ENCODE results near the gene CH25H. TPM values are rescaled to one million over a fixed set of nuclear protein-coding genes. Genes with fewer than 3 reads are reported as not detected.

CH25H gene
- total RNA-seq, 3 donors from 2014 or later = 0.16 to 6.0 (median 2.0) TPM

DNA sequence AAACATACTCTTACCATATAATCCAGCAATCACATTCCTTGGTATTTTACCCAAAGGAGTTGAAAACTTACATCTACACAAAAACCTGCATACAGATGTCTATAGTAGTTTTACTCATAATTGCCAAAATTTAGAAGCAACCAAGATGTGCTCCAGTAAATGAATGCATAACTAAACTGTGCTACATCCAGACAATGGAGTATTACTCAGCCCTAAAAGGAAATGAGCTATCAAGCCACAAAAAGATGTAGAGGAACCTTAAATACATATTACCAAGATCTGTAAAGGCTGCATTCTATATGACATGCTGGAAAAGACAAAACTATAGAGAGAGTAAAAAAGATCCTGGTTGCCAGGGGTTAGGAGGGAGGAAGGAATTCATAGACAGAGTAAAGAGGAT, 21.8 kb upstream of the CH25H start:
- TF ChIP-seq POLR2AphosphoS5 (IDR thresholded peaks at IDR 0.05) (no peak), POLR2A (IDR thresholded peaks at IDR 0.05) (no peak)
- TF ChIP-seq, protein P1, sequence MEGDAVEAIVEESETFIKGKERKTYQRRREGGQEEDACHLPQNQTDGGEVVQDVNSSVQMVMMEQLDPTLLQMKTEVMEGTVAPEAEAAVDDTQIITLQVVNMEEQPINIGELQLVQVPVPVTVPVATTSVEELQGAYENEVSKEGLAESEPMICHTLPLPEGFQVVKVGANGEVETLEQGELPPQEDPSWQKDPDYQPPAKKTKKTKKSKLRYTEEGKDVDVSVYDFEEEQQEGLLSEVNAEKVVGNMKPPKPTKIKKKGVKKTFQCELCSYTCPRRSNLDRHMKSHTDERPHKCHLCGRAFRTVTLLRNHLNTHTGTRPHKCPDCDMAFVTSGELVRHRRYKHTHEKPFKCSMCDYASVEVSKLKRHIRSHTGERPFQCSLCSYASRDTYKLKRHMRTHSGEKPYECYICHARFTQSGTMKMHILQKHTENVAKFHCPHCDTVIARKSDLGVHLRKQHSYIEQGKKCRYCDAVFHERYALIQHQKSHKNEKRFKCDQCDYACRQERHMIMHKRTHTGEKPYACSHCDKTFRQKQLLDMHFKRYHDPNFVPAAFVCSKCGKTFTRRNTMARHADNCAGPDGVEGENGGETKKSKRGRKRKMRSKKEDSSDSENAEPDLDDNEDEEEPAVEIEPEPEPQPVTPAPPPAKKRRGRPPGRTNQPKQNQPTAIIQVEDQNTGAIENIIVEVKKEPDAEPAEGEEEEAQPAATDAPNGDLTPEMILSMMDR (IDR thresholded peaks at IDR 0.05) = no peak
- Histone ChIP-seq H3K4me3 (no peak overlapping the region), H3K4me1 (no peaks in the 10 kb centered on the region), H3K9me3 (no peaks in the 10 kb centered on the region), H3K36me3 (no peaks in the 10 kb centered on the region), H3K27me3 (no peaks in the 10 kb centered on the region), H3K27ac (no peak overlapping the region)
- DNase-seq (ENCODE audit: low spot score in 2 of 2) = no peak
- intact Hi-C loops (cut with DNase I; ENCODE audit: low total_unique reads) = no loop called here

DNA sequence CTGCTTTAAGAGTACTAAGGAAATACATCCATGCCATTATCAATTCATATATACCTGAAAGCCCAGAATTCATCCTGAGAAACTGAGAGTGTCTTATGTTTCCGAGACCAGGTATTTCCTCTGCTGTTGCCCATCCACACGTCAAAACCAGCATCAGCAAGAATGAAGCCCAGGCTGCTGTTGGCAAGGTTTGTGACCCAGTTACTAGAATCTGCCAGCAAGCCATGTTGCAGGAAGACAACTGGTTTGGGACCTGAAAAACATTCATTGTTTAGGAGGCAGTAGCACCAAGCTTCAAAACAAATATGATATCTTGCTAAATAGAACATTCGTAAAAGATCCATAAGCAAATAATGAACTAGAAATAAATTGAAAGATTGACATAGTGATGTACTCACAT, 21.0 kb upstream of the CH25H start:
- Histone ChIP-seq H3K27me3 (no peaks in the 10 kb centered on the region), H3K27ac (no peak overlapping the region), H3K4me3 (no peak overlapping the region), H3K9me3 (no peaks in the 10 kb centered on the region), H3K4me1 (no peaks in the 10 kb centered on the region), H3K36me3 (no peaks in the 10 kb centered on the region)
- TF ChIP-seq POLR2A (IDR thresholded peaks at IDR 0.05) (no peak), POLR2AphosphoS5 (IDR thresholded peaks at IDR 0.05) (no peak)
- TF ChIP-seq, protein P1 (IDR thresholded peaks at IDR 0.05) = no peak
- intact Hi-C loops (cut with DNase I; ENCODE audit: low total_unique reads) = no loop called here
- no peak for DNase-seq (ENCODE audit: low spot score in 2 of 2)

DNA sequence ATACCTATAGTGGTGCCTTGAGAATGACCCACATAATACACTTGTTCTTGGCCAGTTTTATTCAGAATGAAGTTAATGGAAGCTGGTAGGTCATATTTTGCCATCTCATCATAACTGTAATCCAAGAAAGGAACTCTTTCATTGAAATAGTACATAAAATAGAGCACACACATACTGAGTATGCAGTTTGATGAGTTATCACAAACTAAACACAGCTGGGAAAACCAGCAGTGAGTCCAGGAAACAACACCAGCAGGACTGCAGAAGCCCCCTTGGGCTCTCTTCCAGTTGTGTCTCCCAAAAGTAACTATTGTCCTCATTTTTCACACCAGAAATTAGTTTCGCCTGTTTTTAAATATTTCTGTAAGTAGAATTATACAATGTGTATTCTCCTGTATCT, 19.8 kb upstream of the CH25H start:
- H3K27ac ChIP-seq = no peak overlapping the region
- H3K4me1 ChIP-seq = no peaks in the 10 kb centered on the region
- no peak for DNase-seq (ENCODE audit: low spot score in 2 of 2)
- no peaks in the 10 kb centered on the region for H3K9me3 ChIP-seq
- H3K4me3 ChIP-seq = no peak overlapping the region
- H3K36me3 ChIP-seq = no peaks in the 10 kb centered on the region
- H3K27me3 ChIP-seq = no peaks in the 10 kb centered on the region
- TF ChIP-seq POLR2A (IDR thresholded peaks at IDR 0.05) = no peak
- no peak for TF ChIP-seq POLR2AphosphoS5 (IDR thresholded peaks at IDR 0.05)
- TF ChIP-seq, protein P1 (IDR thresholded peaks at IDR 0.05) = no peak
- intact Hi-C loops (cut with DNase I; ENCODE audit: low total_unique reads) = no loop called here

DNA sequence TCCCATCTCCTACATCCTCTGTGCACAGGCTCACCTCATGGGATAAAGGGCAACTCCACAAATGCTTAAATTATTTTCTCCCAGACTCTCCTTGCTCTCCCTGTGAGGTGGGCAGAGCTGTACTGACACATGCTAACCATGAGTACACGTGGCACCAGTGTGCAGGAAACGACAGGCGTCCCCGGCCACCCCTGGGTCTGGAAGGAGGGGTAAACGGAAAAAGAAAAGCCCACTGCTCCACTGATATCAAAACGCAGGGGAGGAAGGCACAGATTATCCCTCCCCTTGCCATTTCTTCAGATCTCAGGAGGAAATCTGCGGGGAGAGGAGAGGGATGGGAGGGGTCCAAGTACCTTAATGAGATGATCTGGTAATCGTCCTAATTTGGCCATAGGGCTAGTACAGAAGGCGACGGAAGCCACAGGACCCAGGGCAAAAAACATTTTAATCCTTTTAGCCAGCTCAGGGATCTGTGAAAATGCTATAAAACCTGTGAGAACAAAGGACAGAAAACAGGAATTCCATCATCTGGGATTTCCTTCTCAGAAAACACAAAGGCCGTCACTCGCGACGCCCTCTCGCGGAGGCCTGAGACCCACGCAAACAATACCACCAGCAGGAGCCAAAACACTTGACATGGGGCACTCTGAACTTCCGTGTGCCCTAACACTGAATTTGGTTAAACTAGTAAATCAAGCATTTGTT, 17.8 kb upstream of the CH25H start:
- intact Hi-C loops (cut with DNase I; ENCODE audit: low total_unique reads) = no loop called here
- TF ChIP-seq, protein P1 (IDR thresholded peaks at IDR 0.05) = peak in 1 of 3 donors; percentile 7
- no peak for TF ChIP-seq POLR2AphosphoS5 (IDR thresholded peaks at IDR 0.05)
- no peaks in the 10 kb centered on the region for H3K4me1 ChIP-seq
- peak overlapping the region; percentile 57 to 62 for H3K27ac ChIP-seq
- no peaks in the 10 kb centered on the region for H3K36me3 ChIP-seq
- H3K27me3 ChIP-seq = no peaks in the 10 kb centered on the region
- peak overlapping the region in 1 of 3 donors; percentile 2 for H3K4me3 ChIP-seq
- DNase-seq (ENCODE audit: low spot score in 2 of 2) = no peak
- H3K9me3 ChIP-seq = no peaks in the 10 kb centered on the region

DNA sequence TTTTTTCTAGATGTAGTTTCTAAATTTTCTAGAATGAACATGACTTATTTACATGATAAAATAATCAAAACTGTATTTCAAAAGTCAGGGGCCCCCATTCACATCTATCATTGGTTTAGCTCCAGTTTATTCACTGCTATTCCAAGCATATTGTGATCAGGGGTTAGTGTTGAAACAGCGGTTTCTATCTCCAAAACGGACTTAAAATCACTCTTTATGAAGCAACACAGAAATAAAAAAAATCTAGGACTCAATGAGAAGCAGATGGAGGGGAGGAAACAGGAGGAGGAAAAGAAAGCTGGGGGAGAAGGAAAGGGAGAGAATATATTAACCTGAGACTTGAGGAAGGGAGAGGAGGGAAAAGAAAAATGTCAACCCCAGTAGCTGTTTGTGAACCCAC, 14.8 kb upstream of the CH25H start:
- no peaks in the 10 kb centered on the region for H3K27me3 ChIP-seq
- intact Hi-C loops (cut with DNase I; ENCODE audit: low total_unique reads) = no loop called here
- peak overlapping the region in 1 of 2 donors; percentile 3 for H3K27ac ChIP-seq
- H3K4me1 ChIP-seq = no peaks in the 10 kb centered on the region
- H3K4me3 ChIP-seq = no peak overlapping the region
- DNase-seq (ENCODE audit: low spot score in 2 of 2) = no peak
- no peak for TF ChIP-seq POLR2A (IDR thresholded peaks at IDR 0.05)
- TF ChIP-seq, protein P1 (IDR thresholded peaks at IDR 0.05) = no peak
- TF ChIP-seq POLR2AphosphoS5 (IDR thresholded peaks at IDR 0.05) = no peak
- H3K9me3 ChIP-seq = no peaks in the 10 kb centered on the region
- no peaks in the 10 kb centered on the region for H3K36me3 ChIP-seq
